Activated CD8-positive, alpha-beta T cell treated with anti-CD3 and anti-CD28 coated beads, Interleukin-2, amount 10 ng/mL, durations not matched to agents 7 days and 5 days (primary cell): ENCODE measurements around the gene OPN4. TPM values are rescaled to one million over a fixed set of nuclear protein-coding genes. Genes with fewer than 3 reads are reported as not detected.

Experiments
- ATAC-seq: fragments of 150-1000 bp; cut with Tn5 transposase; one replicate; pipeline ENCODE4 v1.10.0; 2021; ENCODE audit warnings: moderate library complexity
- CTCF ChIA-PET: fragments of 350-600 bp; sonication (Branson Sonifier 250); formaldehyde crosslinking; loops from one replicate; lab custom pipeline; 2021; ENCODE audit warnings: antibody characterized with exemption; lab: Charles Lee
- POLR2A ChIA-PET: fragments of 350-600 bp; sonication (Branson Sonifier 250); formaldehyde crosslinking; loops from one replicate; lab custom pipeline; 2021; ENCODE audit warnings: antibody characterized with exemption; lab: Charles Lee
- DNase-seq: peaks from one replicate; pipeline ENCODE4 v3.0.0-alpha.2; 2020
- H3K27ac Mint-ChIP-seq: one replicate; pipeline ENCODE4 v1.8.0; 2021; ENCODE audit warnings: mild to moderate bottlenecking, mixed read lengths
- H3K27me3 Mint-ChIP-seq: one replicate; pipeline ENCODE4 v1.8.0; 2021; ENCODE audit warnings: low read depth, mixed read lengths
- H3K36me3 Mint-ChIP-seq: one replicate; pipeline ENCODE4 v1.8.0; 2021; ENCODE audit warnings: low read depth, mixed read lengths
- H3K4me1 Mint-ChIP-seq: one replicate; pipeline ENCODE4 v1.8.0; 2021; ENCODE audit warnings: low read depth, mixed read lengths
- H3K4me3 Mint-ChIP-seq: one replicate; pipeline ENCODE4 v1.8.0; 2021; ENCODE audit warnings: mild to moderate bottlenecking, mixed read lengths
- H3K9me3 Mint-ChIP-seq: one replicate; pipeline ENCODE4 v1.8.0; 2022; ENCODE audit warnings: mixed read lengths; ENCODE audit not compliant: insufficient read depth
- total RNA-seq, 2 experiments: library from RNA; stranded (reverse); gene quantifications; one replicate each; pipeline ENCODE4 v1.2.3, GENCODE V29; 2021

OPN4 gene
- total RNA-seq, 2 experiments from 2014 or later, result not detected

DNA sequence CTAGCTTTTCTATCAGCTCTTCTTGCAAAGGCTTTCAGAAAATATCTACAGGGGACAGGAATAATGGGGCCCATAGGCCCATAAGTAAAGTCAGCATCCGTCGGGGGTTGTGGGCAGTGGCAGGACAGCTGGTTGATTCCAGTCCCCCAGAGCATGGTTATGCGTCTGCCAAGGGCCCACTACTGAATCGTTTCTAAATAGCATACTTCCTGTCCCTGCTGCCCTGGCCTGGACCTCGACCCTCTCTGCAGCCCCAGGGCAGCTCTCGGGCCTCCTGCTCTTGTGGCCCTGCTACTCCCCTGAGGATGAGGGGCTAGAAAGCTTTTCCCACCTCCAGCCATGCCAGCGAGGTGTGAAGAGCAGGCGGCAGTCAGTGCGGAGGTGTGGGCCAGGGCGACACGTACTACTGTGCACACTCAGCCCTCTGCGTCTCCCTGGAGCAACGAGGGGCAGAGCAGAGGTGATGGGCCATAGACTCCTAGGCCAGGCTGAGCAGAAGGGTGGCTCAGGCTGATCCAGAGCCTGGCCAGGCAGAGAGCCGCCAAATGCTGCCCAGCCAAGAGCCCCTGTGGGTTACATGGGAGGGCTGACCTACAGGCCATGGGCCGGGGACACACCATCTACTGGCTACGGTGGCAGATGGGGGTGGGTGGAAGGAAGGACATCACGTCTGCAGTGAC lies 4.7 kb upstream of the OPN4 start:
- no peak for DNase-seq
- ATAC-seq, result no peak
- Mint-ChIP-seq H3K27me3 (no peaks in the 10 kb centered on the region), H3K4me1 (no peaks in the 10 kb centered on the region), H3K9me3 (no peaks in the 10 kb centered on the region), H3K36me3 (no peaks in the 10 kb centered on the region), H3K27ac (no peak overlapping the region), H3K4me3 (no peak overlapping the region)
- ChIA-PET POLR2A (no interaction called here), CTCF (no interaction called here)

DNA sequence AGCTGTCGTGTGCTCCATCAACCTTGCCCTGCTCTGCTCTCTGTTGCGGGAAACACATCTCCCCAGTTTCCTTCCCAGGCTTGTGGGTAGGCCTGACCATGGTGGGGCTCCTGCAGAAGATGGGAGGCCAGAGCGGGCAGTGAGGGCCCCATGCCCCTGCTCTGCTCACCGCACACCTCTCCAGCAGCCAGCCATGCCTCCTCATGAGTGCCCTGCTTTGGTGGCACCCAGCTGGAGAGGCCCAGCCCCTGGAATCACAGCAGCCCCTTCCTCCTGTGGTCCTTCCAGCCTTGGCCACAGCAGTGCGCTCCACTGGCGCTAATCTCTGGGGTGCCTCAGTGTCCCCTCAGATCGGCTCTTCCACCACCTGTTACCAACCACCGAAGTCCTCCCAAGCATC lies 4.2 kb upstream of the OPN4 start:
- DNase-seq (no peak), ATAC-seq (no peak)
- no peaks in the 10 kb centered on the region for H3K4me1 Mint-ChIP-seq
- H3K27ac Mint-ChIP-seq, result no peak overlapping the region
- CTCF ChIA-PET, result no interaction called here
- no peaks in the 10 kb centered on the region for H3K36me3 Mint-ChIP-seq
- no peaks in the 10 kb centered on the region for H3K27me3 Mint-ChIP-seq
- H3K4me3 Mint-ChIP-seq, result no peak overlapping the region
- H3K9me3 Mint-ChIP-seq, result no peaks in the 10 kb centered on the region
- POLR2A ChIA-PET, result no interaction called here

DNA sequence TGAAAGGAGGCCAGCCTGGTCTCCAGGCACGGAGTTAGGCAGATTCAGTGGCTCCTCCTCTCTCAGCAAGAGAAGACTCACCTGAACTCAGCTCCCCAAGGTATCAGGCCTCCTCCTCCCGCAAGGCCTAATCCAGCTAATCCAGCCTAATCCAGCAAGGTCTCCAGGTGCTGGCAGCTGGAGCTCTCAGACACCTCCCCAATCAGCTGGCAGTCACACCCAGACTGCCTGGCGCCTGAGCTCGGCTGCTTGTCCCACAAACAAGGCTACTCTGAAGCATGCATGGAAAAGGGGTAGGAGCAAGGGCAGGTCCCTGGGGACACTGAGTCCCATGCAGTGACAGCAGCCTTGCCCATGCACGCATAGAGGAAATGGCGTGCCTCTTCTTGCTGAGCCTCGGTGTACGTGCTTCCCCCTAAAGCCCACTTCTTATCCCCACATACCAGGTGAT lies 3.3 kb upstream of the OPN4 start:
- POLR2A ChIA-PET, result interaction anchor here (0.5 kb wide), 1 partner anchor 323 kb away, joined by 3 read pairs; no protein-coding TSS in a partner anchor

GRCh38 chr10:86651631-86652331 lies 2.6 kb upstream of the OPN4 start:
- ATAC-seq (no peak), DNase-seq (no peak)
- POLR2A ChIA-PET, result interaction anchor here (0.5 kb wide), 2 partner anchors 33 to 323 kb away, joined by 3 read pairs; no protein-coding TSS in a partner anchor
- Mint-ChIP-seq H3K9me3 (no peaks in the 10 kb centered on the region), H3K36me3 (no peaks in the 10 kb centered on the region), H3K27me3 (no peaks in the 10 kb centered on the region), H3K4me1 (no peaks in the 10 kb centered on the region), H3K4me3 (no peak overlapping the region), H3K27ac (no peak overlapping the region)
- CTCF ChIA-PET, result no interaction called here

More for the DNA sequence above, 3.3 kb upstream of the OPN4 start:
- Mint-ChIP-seq H3K27ac (no peak overlapping the region), H3K4me3 (no peak overlapping the region), H3K27me3 (no peaks in the 10 kb centered on the region), H3K9me3 (no peaks in the 10 kb centered on the region), H3K4me1 (no peaks in the 10 kb centered on the region), H3K36me3 (no peaks in the 10 kb centered on the region)
- CTCF ChIA-PET, result no interaction called here
- ATAC-seq, result no peak
- no peak for DNase-seq

GRCh38 chr10:86652361-86653202 lies 1.8 kb upstream of the OPN4 start:
- Mint-ChIP-seq H3K27ac (no peak overlapping the region), H3K9me3 (no peaks in the 10 kb centered on the region), H3K27me3 (no peaks in the 10 kb centered on the region), H3K4me3 (no peak overlapping the region), H3K4me1 (no peaks in the 10 kb centered on the region), H3K36me3 (no peaks in the 10 kb centered on the region)
- ChIA-PET CTCF (no interaction called here), POLR2A (no interaction called here)
- DNase-seq (no peak), ATAC-seq (no peak)

DNA sequence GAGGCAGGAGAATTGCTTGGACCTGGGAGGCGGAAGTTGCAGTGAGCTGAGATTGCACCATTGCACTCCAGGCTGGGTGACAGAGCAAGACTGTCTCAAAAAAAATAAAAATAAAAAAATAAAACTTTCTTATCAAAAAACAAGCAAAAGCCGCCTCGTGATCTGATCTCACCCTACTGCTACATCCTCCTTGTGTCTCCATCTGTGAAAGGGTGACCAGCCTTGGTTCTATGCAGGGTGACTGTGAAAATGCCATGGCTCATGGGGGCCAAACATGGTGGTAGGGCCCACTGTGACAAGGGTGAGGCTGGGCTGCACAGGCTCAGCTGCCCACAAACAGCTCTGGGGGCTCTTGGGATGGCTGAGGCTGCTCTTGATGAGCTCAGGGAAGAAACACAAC lies 968 bp upstream of the OPN4 start:
- ChIA-PET POLR2A (no interaction called here), CTCF (no interaction called here)
- Mint-ChIP-seq H3K4me3 (no peak overlapping the region), H3K4me1 (no peaks in the 10 kb centered on the region), H3K36me3 (no peaks in the 10 kb centered on the region), H3K9me3 (no peaks in the 10 kb centered on the region), H3K27me3 (no peaks in the 10 kb centered on the region), H3K27ac (no peak overlapping the region)
- no peak for DNase-seq
- ATAC-seq, result no peak

- H3K27me3 Mint-ChIP-seq, result no peaks in the 10 kb centered on the region
- POLR2A ChIA-PET, result no interaction called here
- ATAC-seq (no peak), DNase-seq (no peak)
- no peaks in the 10 kb centered on the region for H3K36me3 Mint-ChIP-seq
- H3K4me1 Mint-ChIP-seq, result no peaks in the 10 kb centered on the region
- no peak overlapping the region for H3K27ac Mint-ChIP-seq
- no peaks in the 10 kb centered on the region for H3K9me3 Mint-ChIP-seq
- CTCF ChIA-PET, result no interaction called here
- no peak overlapping the region for H3K4me3 Mint-ChIP-seq
Observed at GRCh38 chr10:86653987-86654386, 360 bp upstream of the OPN4 start.

- Mint-ChIP-seq H3K9me3 (no peaks in the 10 kb centered on the region), H3K27me3 (no peaks in the 10 kb centered on the region), H3K36me3 (no peaks in the 10 kb centered on the region), H3K27ac (no peak overlapping the region), H3K4me3 (no peak overlapping the region), H3K4me1 (no peaks in the 10 kb centered on the region)
- ChIA-PET CTCF (no interaction called here), POLR2A (no interaction called here)
- DNase-seq, result no peak
- ATAC-seq, result no peak
Observed at GRCh38 chr10:86655173-86655540, 810 bp downstream of the OPN4 start.

- CTCF ChIA-PET, result no interaction called here
- POLR2A ChIA-PET, result no interaction called here
Observed at GRCh38 chr10:86655596-86655995, 1.2 kb downstream of the OPN4 start.

DNA sequence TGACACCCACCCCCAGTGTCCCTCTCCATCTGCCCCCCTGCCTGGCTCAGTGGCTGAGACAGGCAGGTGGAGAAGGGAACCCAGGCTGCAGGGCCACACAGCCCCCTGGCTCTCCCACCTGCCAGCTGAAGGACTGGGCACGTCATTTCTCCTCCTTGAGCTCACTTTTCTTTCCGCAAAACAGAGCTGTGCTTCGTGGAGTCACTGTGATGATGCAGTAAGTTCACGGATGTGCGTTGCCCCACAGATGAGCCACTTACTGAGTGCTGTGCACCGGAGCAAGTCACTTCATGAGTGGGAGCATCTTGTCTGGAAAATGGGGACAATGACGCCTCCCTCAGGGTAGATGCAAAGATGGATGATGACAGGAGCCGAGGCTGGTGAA lies 2.7 kb downstream of the OPN4 start:
- ATAC-seq, result no peak
- no peaks in the 10 kb centered on the region for H3K4me1 Mint-ChIP-seq
- no peaks in the 10 kb centered on the region for H3K9me3 Mint-ChIP-seq
- no peaks in the 10 kb centered on the region for H3K27me3 Mint-ChIP-seq
- DNase-seq, result no peak
- CTCF ChIA-PET, result no interaction called here
- H3K36me3 Mint-ChIP-seq, result no peaks in the 10 kb centered on the region
- POLR2A ChIA-PET, result no interaction called here
- no peak overlapping the region for H3K27ac Mint-ChIP-seq
- H3K4me3 Mint-ChIP-seq, result no peak overlapping the region

More at GRCh38 chr10:86655596-86655995, 1.2 kb downstream of the OPN4 start:
- Mint-ChIP-seq H3K27me3 (no peaks in the 10 kb centered on the region), H3K4me3 (no peak overlapping the region), H3K4me1 (no peaks in the 10 kb centered on the region), H3K36me3 (no peaks in the 10 kb centered on the region), H3K9me3 (no peaks in the 10 kb centered on the region), H3K27ac (no peak overlapping the region)
- DNase-seq (no peak), ATAC-seq (no peak)

DNA sequence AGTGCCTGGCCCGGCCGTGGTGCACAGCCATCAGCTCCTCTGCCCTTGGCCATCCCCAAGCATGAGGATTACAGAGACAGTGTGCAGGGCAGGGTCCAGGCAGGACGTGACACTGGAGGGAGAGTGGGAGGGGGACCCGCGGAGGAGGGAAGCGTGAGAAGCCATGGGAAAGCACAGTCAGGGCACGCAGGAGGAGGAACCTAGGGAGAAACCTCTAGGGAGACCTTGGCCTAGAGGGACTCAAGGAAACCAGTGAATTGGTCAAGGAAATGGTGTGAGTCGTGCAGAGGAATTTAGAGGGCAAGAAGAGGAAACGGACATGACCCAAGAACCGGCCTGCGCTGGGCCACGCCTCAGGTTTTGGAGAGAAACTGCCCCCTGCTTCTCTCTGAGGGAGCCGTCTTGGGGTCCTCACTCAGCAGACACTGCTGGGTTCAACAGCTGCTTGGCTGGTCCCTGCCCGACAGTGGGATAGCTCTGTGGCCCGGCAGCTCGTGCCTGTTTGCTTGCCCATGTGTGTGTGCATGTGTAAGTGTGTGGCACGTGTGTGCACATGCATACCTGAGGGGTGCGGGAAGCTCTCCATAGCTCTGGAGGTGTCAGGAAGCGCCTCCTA lies 3.2 kb downstream of the OPN4 start:
- DNase-seq, result no peak
- Mint-ChIP-seq H3K27ac (no peak overlapping the region), H3K4me1 (no peaks in the 10 kb centered on the region), H3K4me3 (no peak overlapping the region), H3K27me3 (no peaks in the 10 kb centered on the region), H3K36me3 (no peaks in the 10 kb centered on the region), H3K9me3 (no peaks in the 10 kb centered on the region)
- ChIA-PET POLR2A (no interaction called here), CTCF (no interaction called here)
- no peak for ATAC-seq
